CD14-positive monocyte (primary cell): Measurements from ENCODE around the gene CACNA2D1. TPM values are rescaled to one million over a fixed set of nuclear protein-coding genes. Genes with fewer than 3 reads are reported as not detected.

Experiments used
- DNase-seq, 3 donors: peaks; one replicate each; pipeline ENCODE4 v3.0.0-alpha.2; 2011 to 2022
- H2AFZ ChIP-seq: 2 replicates; pipeline ENCODE4 v1.6.0; 2012; ENCODE audit warnings: mild to moderate bottlenecking, low read depth, low read length, inconsistent platforms; ENCODE audit not compliant: insufficient read depth, poor library complexity, severe bottlenecking
- H3K27ac ChIP-seq, 2 donors: 1 replicate in 1 of 2; 2 replicates in 1 of 2; pipeline ENCODE4 v1.5.1; 2012 to 2013; ENCODE audit warnings: low read length in 2 of 2, control low read depth in 1 of 2, inconsistent platforms in 1 of 2, low read depth in 1 of 2, mild to moderate bottlenecking in 1 of 2
- H3K27me3 ChIP-seq, 2 donors: one replicate each; pipeline versions ENCODE4 v1.6.0 to v1.6.1; 2011 to 2013; ENCODE audit warnings: low read length in 2 of 2; ENCODE audit not compliant: control insufficient read depth in 2 of 2, insufficient read depth in 2 of 2
- H3K36me3 ChIP-seq, 2 donors: replicated peaks in 1 of 2; 1 replicate in 1 of 2; 2 replicates in 1 of 2; pipeline versions ENCODE4 v1.5.1 to v1.6.1; 2012 to 2013; ENCODE audit warnings: low read length in 2 of 2, control low read depth in 1 of 2, inconsistent platforms in 1 of 2, mild to moderate bottlenecking in 1 of 2; ENCODE audit not compliant: insufficient read depth in 2 of 2, control insufficient read depth in 1 of 2
- H3K4me1 ChIP-seq, 2 donors: 1 replicate in 1 of 2; 2 replicates in 1 of 2; pipeline versions ENCODE4 v1.5.1 to v1.6.1; 2012 to 2013; ENCODE audit warnings: low read length in 2 of 2, control low read depth in 1 of 2, inconsistent platforms in 1 of 2, mild to moderate bottlenecking in 1 of 2, moderate library complexity in 1 of 2; ENCODE audit not compliant: insufficient read depth in 2 of 2, control insufficient read depth in 1 of 2
- H3K4me2 ChIP-seq: replicated peaks from 2 replicates; pipeline ENCODE3; 2012; ENCODE audit warnings: low read length, moderate library complexity, mild to moderate bottlenecking; ENCODE audit not compliant: poor library complexity, severe bottlenecking; ENCODE audit errors: extremely low read depth
- H3K4me3 ChIP-seq, 3 experiments: fragments of 200-600 bp in 1 of 3; sonication (generic) in 1 of 3; replicated peaks in 1 of 3; 1 replicate in 2 of 3; 2 replicates in 1 of 3; pipeline ENCODE4 v1.5.1; 2011 to 2013; ENCODE audit warnings: low read length in 3 of 3, mild to moderate bottlenecking in 3 of 3, control low read depth in 2 of 3, low read depth in 2 of 3, inconsistent platforms in 1 of 3, moderate library complexity in 1 of 3
- H3K79me2 ChIP-seq: 2 replicates; pipeline ENCODE4 v1.6.0; 2012; ENCODE audit warnings: mild to moderate bottlenecking, control low read depth, inconsistent platforms, low read length, moderate library complexity; ENCODE audit not compliant: insufficient read depth
- H3K9ac ChIP-seq: 2 replicates; pipeline ENCODE4 v1.6.0; 2017; ENCODE audit warnings: low read length, mild to moderate bottlenecking; ENCODE audit not compliant: insufficient read depth, poor library complexity, severe bottlenecking
- H3K9me3 ChIP-seq, 2 donors: replicated peaks in 1 of 2; 1 replicate in 1 of 2; 2 replicates in 1 of 2; pipeline versions ENCODE4 v1.5.1 to v1.6.1; 2012 to 2013; ENCODE audit warnings: low read length in 2 of 2, control low read depth in 1 of 2; ENCODE audit not compliant: control insufficient read depth in 1 of 2, insufficient read depth in 1 of 2
- H4K20me1 ChIP-seq: 2 replicates; pipeline ENCODE4 v1.6.0; 2012; ENCODE audit warnings: mild to moderate bottlenecking, low read length, control low read depth, moderate library complexity; ENCODE audit not compliant: insufficient read depth
- H3K27ac Mint-ChIP-seq, 7 donors: one replicate each; pipeline ENCODE4 v1.8.0; 2020; ENCODE audit warnings: mild to moderate bottlenecking in 7 of 7, mixed read lengths in 7 of 7, moderate library complexity in 6 of 7, inconsistent platforms in 2 of 7
- H3K27me3 Mint-ChIP-seq, 3 donors: one replicate each; pipeline ENCODE4 v1.8.0; 2021 to 2022; ENCODE audit warnings: low read depth in 3 of 3, mild to moderate bottlenecking in 3 of 3, mixed read lengths in 3 of 3, moderate library complexity in 3 of 3, inconsistent platforms in 1 of 3
- H3K36me3 Mint-ChIP-seq, 2 donors: one replicate each; pipeline ENCODE4 v1.8.0; 2020; ENCODE audit warnings: mixed read lengths in 2 of 2, inconsistent platforms in 1 of 2, mild to moderate bottlenecking in 1 of 2
- H3K4me1 Mint-ChIP-seq: one replicate; pipeline ENCODE4 v1.8.0; 2020; ENCODE audit warnings: mild to moderate bottlenecking, mixed read lengths
- H3K4me3 Mint-ChIP-seq, 2 donors: one replicate each; pipeline ENCODE4 v1.8.0; 2020; ENCODE audit warnings: mild to moderate bottlenecking in 2 of 2, mixed read lengths in 2 of 2, moderate library complexity in 1 of 2
- H3K9me3 Mint-ChIP-seq, 7 donors: one replicate each; pipeline ENCODE4 v1.8.0; 2020 to 2022; ENCODE audit warnings: mixed read lengths in 7 of 7, mild to moderate bottlenecking in 6 of 7, moderate library complexity in 6 of 7, inconsistent platforms in 2 of 7
- CTCF ChIP-seq: fragments of 200-600 bp; IDR thresholded peaks from one replicate; pipeline ENCODE4 v1.8.0; 2022; ENCODE audit warnings: antibody characterized with exemption, mild to moderate bottlenecking
- WGBS: methylation state at CpG from one replicate; pipeline ENCODE4 v1.1.5; 2013; ENCODE audit warnings: missing lambda C conversion rate; ENCODE audit not compliant: insufficient coverage; 5-methylcytosine and 5-hydroxymethylcytosine counted together
- intact Hi-C, 2 donors: fragments of 100-400 bp; cut with micrococcal nuclease; formaldehyde crosslinking; loops; one replicate each; pipeline versions ENCODE4 v1.15.0 to v1.15.1; 2023
- polyA plus RNA-seq, 3 donors: library from polyadenylated mRNA; depleted of rRNA in 1 of 3; unstranded in 2 of 3; stranded (reverse) in 1 of 3; fragments of 300-500 nt in 2 of 3; fragments of >200 nt in 1 of 3; fragmentation: Illumina TruSeq in 2 of 3; gene quantifications; 1 replicate in 2 of 3; 2 replicates in 1 of 3; pipeline ENCODE4 v1.2.3, GENCODE V29; 2012 to 2021

CACNA2D1 gene
- polyA plus RNA-seq, 3 donors, result 0.02 TPM; not detected in 2

GRCh38 chr7:82007315-82007714 is 436.3 kb downstream of the CACNA2D1 start:
- WGBS, result no CpG with 5 or more reads among the region's 3 CpGs
- intact Hi-C loops, result no loop called here

GRCh38 chr7:82005056-82005455 is 438.5 kb downstream of the CACNA2D1 start:
- peaks cover 0 to 2% (median 0%) of the 10 kb centered on the region in 7 donors for H3K9me3 Mint-ChIP-seq
- no CpG with 5 or more reads among the region's 2 CpGs for WGBS
- intact Hi-C loops, result no loop called here
- DNase-seq, result no peak
- no peak overlapping the region for H3K27ac Mint-ChIP-seq
- H3K36me3 Mint-ChIP-seq, result no peaks in the 10 kb centered on the region
- H3K4me3 Mint-ChIP-seq, result no peak overlapping the region
- Histone ChIP-seq H3K9ac (no peak overlapping the region), H3K4me3 (no peak overlapping the region), H3K9me3 (no peaks in the 10 kb centered on the region), H2AFZ (no peak overlapping the region), H3K36me3 (no peaks in the 10 kb centered on the region), H3K4me1 (no peaks in the 10 kb centered on the region), H4K20me1 (no peaks in the 10 kb centered on the region), H3K79me2 (no peaks in the 10 kb centered on the region), H3K27me3 (no peaks in the 10 kb centered on the region), H3K27ac (no peak overlapping the region), H3K4me2 (no peak overlapping the region)
- no peaks in the 10 kb centered on the region for H3K4me1 Mint-ChIP-seq
- no peaks in the 10 kb centered on the region for H3K27me3 Mint-ChIP-seq
- no peak for TF ChIP-seq CTCF

More at GRCh38 chr7:82007315-82007714, 436.3 kb downstream of the CACNA2D1 start:
- peaks cover 0 to 2% (median 0%) of the 10 kb centered on the region in 7 donors for H3K9me3 Mint-ChIP-seq
- Histone ChIP-seq H2AFZ (no peak overlapping the region), H3K27me3 (no peaks in the 10 kb centered on the region), H3K4me2 (no peak overlapping the region), H4K20me1 (no peaks in the 10 kb centered on the region), H3K27ac (no peak overlapping the region), H3K9ac (no peak overlapping the region), H3K9me3 (no peaks in the 10 kb centered on the region), H3K36me3 (no peaks in the 10 kb centered on the region), H3K4me3 (no peak overlapping the region), H3K79me2 (no peaks in the 10 kb centered on the region), H3K4me1 (no peaks in the 10 kb centered on the region)
- DNase-seq, result no peak
- H3K4me3 Mint-ChIP-seq, result no peak overlapping the region
- no peak overlapping the region for H3K27ac Mint-ChIP-seq
- H3K27me3 Mint-ChIP-seq, result no peaks in the 10 kb centered on the region
- H3K36me3 Mint-ChIP-seq, result no peaks in the 10 kb centered on the region
- no peak for TF ChIP-seq CTCF
- H3K4me1 Mint-ChIP-seq, result no peaks in the 10 kb centered on the region
